GM12801 (cell line): Measurements from ENCODE around the gene CXCR6.

ENCODE experiments used
- TF ChIP-seq, protein P1 (sequence below): IDR thresholded peaks from one replicate; pipeline ENCODE4 v1.5.1; 2011; ENCODE audit warnings: control low read depth; ENCODE audit not compliant: insufficient read length; ENCODE audit errors: extremely low read depth

Gene CXCR6

DNA sequence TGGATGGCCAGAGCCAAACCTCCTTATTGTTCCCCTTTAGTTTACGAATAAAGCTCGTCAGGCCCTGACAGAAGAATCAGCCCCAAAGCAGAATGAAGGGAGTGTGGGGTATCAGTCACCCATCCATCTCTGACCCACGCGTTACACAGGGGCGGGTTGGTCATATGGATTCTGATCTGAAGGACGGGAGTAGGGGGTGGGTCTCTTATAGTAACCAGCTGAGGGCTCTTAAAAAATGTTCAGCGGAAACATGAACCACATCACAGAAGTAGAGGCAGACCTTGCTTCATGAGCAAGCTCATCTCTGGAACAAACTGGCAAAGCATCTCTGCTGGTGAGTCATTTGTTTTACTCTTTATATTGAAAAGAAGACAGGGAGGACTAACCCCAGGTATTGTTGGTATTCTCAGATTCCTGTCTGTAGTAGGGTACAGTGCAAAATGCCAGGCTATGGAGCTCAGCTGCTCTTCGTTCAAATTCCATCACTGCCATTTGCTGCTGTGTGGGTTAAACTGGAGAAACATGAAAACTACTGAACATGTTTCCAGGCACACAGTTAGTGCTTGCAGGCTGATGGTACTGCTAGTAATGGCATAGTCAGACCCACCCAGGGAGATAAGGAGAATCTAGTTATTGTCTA lies at the start of gene CXCR6:
TSS of gene CXCR6 (plus strand) at position 258 of the 640 bp plus-strand sequence. CDS start 3,018 bp downstream, outside the sequence.
- TF ChIP-seq, protein P1, sequence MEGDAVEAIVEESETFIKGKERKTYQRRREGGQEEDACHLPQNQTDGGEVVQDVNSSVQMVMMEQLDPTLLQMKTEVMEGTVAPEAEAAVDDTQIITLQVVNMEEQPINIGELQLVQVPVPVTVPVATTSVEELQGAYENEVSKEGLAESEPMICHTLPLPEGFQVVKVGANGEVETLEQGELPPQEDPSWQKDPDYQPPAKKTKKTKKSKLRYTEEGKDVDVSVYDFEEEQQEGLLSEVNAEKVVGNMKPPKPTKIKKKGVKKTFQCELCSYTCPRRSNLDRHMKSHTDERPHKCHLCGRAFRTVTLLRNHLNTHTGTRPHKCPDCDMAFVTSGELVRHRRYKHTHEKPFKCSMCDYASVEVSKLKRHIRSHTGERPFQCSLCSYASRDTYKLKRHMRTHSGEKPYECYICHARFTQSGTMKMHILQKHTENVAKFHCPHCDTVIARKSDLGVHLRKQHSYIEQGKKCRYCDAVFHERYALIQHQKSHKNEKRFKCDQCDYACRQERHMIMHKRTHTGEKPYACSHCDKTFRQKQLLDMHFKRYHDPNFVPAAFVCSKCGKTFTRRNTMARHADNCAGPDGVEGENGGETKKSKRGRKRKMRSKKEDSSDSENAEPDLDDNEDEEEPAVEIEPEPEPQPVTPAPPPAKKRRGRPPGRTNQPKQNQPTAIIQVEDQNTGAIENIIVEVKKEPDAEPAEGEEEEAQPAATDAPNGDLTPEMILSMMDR, result no peak

GRCh38 chr3:45894015-45894414 lies 49.2 kb upstream of the CXCR6 start:
- TF ChIP-seq, protein P1, result no peak

- TF ChIP-seq, protein P1, result no peak
These were observed 47.4 kb upstream of the CXCR6 start for GRCh38 chr3:45895686-45896468.

- TF ChIP-seq, protein P1, result no peak
These were observed 46.3 kb upstream of the CXCR6 start for GRCh38 chr3:45896956-45897355.

DNA sequence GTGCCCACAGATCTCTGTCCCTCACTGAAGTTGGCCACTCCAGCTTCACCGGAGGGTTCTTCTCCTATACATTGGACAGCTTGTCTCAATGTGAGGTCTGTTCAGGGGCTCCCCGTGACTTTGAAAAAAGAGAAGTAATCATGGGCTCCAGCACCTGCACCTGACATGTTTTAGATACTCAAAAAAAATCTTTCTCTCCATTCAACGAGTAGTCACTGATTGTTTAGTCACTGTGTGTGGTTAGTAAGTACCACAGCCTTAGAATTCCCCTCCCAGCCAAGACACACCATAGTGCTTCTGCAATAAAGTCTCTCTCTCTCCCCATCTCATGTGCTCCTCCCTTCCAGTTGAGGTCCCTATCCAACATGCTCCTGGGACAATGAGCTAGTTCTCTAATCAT lies 38.3 kb upstream of the CXCR6 start:
- TF ChIP-seq, protein P1, result no peak

GRCh38 chr3:45905755-45906154 lies 37.5 kb upstream of the CXCR6 start:
- TF ChIP-seq, protein P1, result no peak

DNA sequence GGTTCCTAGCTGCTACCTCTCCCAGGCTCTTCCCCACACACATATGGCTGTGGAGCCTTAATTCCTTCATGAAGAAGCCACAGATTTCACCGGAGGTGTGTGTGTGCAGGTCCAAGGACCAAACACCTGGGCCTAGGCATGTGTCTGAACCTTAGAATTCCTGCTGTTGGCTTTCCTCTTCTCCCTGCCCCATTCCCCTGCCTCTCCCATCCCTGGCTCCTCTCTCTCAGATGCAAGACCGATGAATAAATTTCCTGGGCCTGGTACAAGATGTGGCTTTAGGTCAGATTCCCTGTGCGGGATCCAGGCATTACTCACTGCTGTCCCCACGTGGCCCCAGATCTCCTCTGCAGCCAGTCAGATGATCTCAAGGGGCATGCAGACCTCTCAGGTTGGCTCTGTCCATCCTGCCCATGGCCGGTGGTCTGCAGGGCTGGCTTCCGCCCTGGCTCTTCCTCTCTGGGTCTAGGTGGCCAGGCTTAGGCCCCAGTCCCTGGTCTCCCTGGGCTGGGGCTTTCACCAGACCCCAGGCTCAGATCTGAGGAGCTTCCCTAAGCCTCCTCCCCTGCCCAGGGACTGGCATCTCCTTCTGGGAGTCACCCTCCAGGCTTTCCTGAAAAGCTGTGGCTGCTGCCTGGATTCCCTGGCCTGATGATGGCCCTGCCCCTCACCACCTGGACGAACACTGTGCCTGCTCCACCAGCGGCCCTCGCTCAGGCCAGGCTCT lies 36.4 kb upstream of the CXCR6 start:
- TF ChIP-seq, protein P1, result no peak
